Naive thymus-derived CD4-positive, alpha-beta T cell (primary cell): Measurements from ENCODE around the gene APC. TPM values are rescaled to one million over a fixed set of nuclear protein-coding genes. Genes with fewer than 3 reads are reported as not detected.

Experiments
- ATAC-seq: fragments of 150-1000 bp; cut with Tn5 transposase; 2 replicates; pipeline ENCODE4 v1.10.0; 2021; ENCODE audit warnings: mild to moderate bottlenecking, moderate library complexity
- CTCF ChIA-PET: fragments of 350-600 bp; sonication (Branson Sonifier 250); formaldehyde crosslinking; loops from one replicate; lab custom pipeline; 2021; ENCODE audit warnings: antibody characterized with exemption; lab: Charles Lee
- POLR2A ChIA-PET: fragments of 350-600 bp; sonication (Branson Sonifier 250); formaldehyde crosslinking; loops from one replicate; lab custom pipeline; 2021; ENCODE audit warnings: antibody characterized with exemption, inconsistent platforms; lab: Charles Lee
- DNase-seq, 9 donors: peaks; one replicate each; pipeline versions ENCODE4 v3.0.0 to v3.0.0-alpha.2; 2020 to 2022; ENCODE audit warnings: mixed read lengths in 1 of 9
- H3K27ac ChIP-seq: one replicate; pipeline ENCODE4 v1.7.0; 2013; ENCODE audit warnings: mild to moderate bottlenecking, low read depth, low read length, moderate library complexity
- H3K27me3 ChIP-seq, 2 donors: one replicate each; pipeline ENCODE4 v1.7.0; 2013; ENCODE audit warnings: low read length in 2 of 2, mild to moderate bottlenecking in 2 of 2, moderate library complexity in 2 of 2; ENCODE audit not compliant: control insufficient read depth in 2 of 2, insufficient read depth in 2 of 2
- H3K36me3 ChIP-seq, 3 experiments: 1 replicate in 2 of 3; 2 replicates in 1 of 3; pipeline ENCODE4 v1.7.0; 2013; ENCODE audit warnings: low read length in 3 of 3, mild to moderate bottlenecking in 3 of 3, moderate library complexity in 1 of 3; ENCODE audit not compliant: insufficient read depth in 3 of 3, control insufficient read depth in 2 of 3
- H3K4me1 ChIP-seq, 2 donors: one replicate each; pipeline ENCODE4 v1.7.0; 2013; ENCODE audit warnings: low read length in 2 of 2, mild to moderate bottlenecking in 2 of 2, moderate library complexity in 1 of 2; ENCODE audit not compliant: control insufficient read depth in 2 of 2, insufficient read depth in 2 of 2
- H3K4me3 ChIP-seq: 2 replicates; pipeline ENCODE4 v1.7.0; 2013; ENCODE audit warnings: mild to moderate bottlenecking, low read length
- H3K9me3 ChIP-seq, 3 experiments: 1 replicate in 2 of 3; 2 replicates in 1 of 3; pipeline ENCODE4 v1.7.0; 2013; ENCODE audit warnings: low read length in 3 of 3; ENCODE audit not compliant: control insufficient read depth in 2 of 3
- H3K27ac Mint-ChIP-seq, 9 donors: one replicate each; pipeline ENCODE4 v1.8.0; 2020 to 2022; ENCODE audit warnings: mixed read lengths in 9 of 9, mild to moderate bottlenecking in 8 of 9, moderate library complexity in 5 of 9, inconsistent platforms in 2 of 9
- H3K27me3 Mint-ChIP-seq, 5 donors: one replicate each; pipeline ENCODE4 v1.8.0; 2021 to 2022; ENCODE audit warnings: mixed read lengths in 5 of 5, mild to moderate bottlenecking in 1 of 5
- H3K36me3 Mint-ChIP-seq, 5 donors: one replicate each; pipeline ENCODE4 v1.8.0; 2020 to 2022; ENCODE audit warnings: mixed read lengths in 5 of 5, mild to moderate bottlenecking in 3 of 5, inconsistent platforms in 1 of 5
- H3K4me1 Mint-ChIP-seq, 7 donors: one replicate each; pipeline ENCODE4 v1.8.0; 2020 to 2022; ENCODE audit warnings: mixed read lengths in 7 of 7, mild to moderate bottlenecking in 3 of 7, inconsistent platforms in 1 of 7
- H3K4me3 Mint-ChIP-seq, 10 donors: one replicate each; pipeline ENCODE4 v1.8.0; 2020 to 2022; ENCODE audit warnings: mild to moderate bottlenecking in 10 of 10, mixed read lengths in 10 of 10, moderate library complexity in 6 of 10, inconsistent platforms in 2 of 10
- H3K9me3 Mint-ChIP-seq, 11 donors: one replicate each; pipeline ENCODE4 v1.8.0; 2020 to 2022; ENCODE audit warnings: mixed read lengths in 11 of 11, mild to moderate bottlenecking in 4 of 11, inconsistent platforms in 1 of 11, moderate library complexity in 1 of 11
- intact Hi-C, 2 donors: fragments of 100-400 bp; cut with micrococcal nuclease; formaldehyde crosslinking; loops; one replicate each; pipeline ENCODE4 v1.15.1; 2023
- polyA plus RNA-seq, 2 donors: library from polyadenylated mRNA; unstranded; fragments of 300-500 nt; fragmentation: Illumina TruSeq; gene quantifications; one replicate each; pipeline ENCODE4 v1.2.3, GENCODE V29; 2021
- total RNA-seq, 6 experiments: library from RNA in 5 of 6; stranded (reverse) in 5 of 6; gene quantifications; 1 replicate in 5 of 6; 2 replicates in 1 of 6; pipeline ENCODE4 v1.2.3 and lab custom pipeline; 2021 to 2026

The APC gene
- total and polyA plus RNA-seq, 7 experiments from 2014 or later: 18.8 to 53.2 (median 34.5) TPM

- no peak for ATAC-seq
- H3K36me3 ChIP-seq: peaks cover 0 to 12% (median 5%) of the 10 kb centered on the region in 3 experiments
- no peaks in the 10 kb centered on the region for H3K27me3 ChIP-seq
- no peak for DNase-seq
- Mint-ChIP-seq H3K4me3 (no peak overlapping the region), H3K27ac (peak overlapping the region in 8 of 9 donors; percentile 9 to 79 (median 56)), H3K9me3 (no peaks in the 10 kb centered on the region), H3K36me3 (peaks cover 2 to 17% (median 10%) of the 10 kb centered on the region in 5 donors), H3K4me1 (peaks cover 3 to 41% (median 25%) of the 10 kb centered on the region in 7 donors), H3K27me3 (no peaks in the 10 kb centered on the region)
- no peaks in the 10 kb centered on the region for H3K4me1 ChIP-seq
- H3K27ac ChIP-seq: no peak overlapping the region
- H3K9me3 ChIP-seq: no peaks in the 10 kb centered on the region
- POLR2A ChIA-PET: interaction anchor here (0.6 kb wide), 1 partner anchor 268 kb away, joined by 4 read pairs; no protein-coding TSS in a partner anchor
- CTCF ChIA-PET: interaction anchor here (0.6 kb wide), 3 partner anchors 32 to 333 kb away, joined by 3 to 4 read pairs (median 3); no protein-coding TSS in a partner anchor
- no peak overlapping the region for H3K4me3 ChIP-seq
- intact Hi-C loops: loop anchor here in 1 of 2 donors (5.0 kb wide), 3 partner anchors 48 to 338 kb away; partner anchors contain the start of genes EPB41L4A and REEP5
Observed at GRCh38 chr5:112755703-112756102, 18.0 kb downstream of the APC start.

- H3K9me3 ChIP-seq: no peaks in the 10 kb centered on the region
- H3K4me3 ChIP-seq: no peak overlapping the region
- no peaks in the 10 kb centered on the region for H3K9me3 Mint-ChIP-seq
- peaks cover 2 to 24% (median 10%) of the 10 kb centered on the region in 5 donors for H3K36me3 Mint-ChIP-seq
- H3K36me3 ChIP-seq: peaks cover 0 to 12% (median 5%) of the 10 kb centered on the region in 3 experiments
- CTCF ChIA-PET: interaction anchor here (0.6 to 4.3 kb wide), 18 partner anchors 10 to 1206 kb away, joined by 3 to 63 read pairs (median 4); no protein-coding TSS in a partner anchor
- H3K4me1 Mint-ChIP-seq: peaks cover 3 to 25% (median 18%) of the 10 kb centered on the region in 7 donors
- DNase-seq: peak in 7 of 9 donors; percentile 14 to 64 (median 52)
- H3K27ac Mint-ChIP-seq: peak overlapping the region in 5 of 9 donors; percentile 36 to 82 (median 58)
- no peaks in the 10 kb centered on the region for H3K27me3 Mint-ChIP-seq
- no peaks in the 10 kb centered on the region for H3K27me3 ChIP-seq
- H3K4me3 Mint-ChIP-seq: no peak overlapping the region
- intact Hi-C loops: loop anchor here (1.0 to 5.0 kb wide), 8 partner anchors 50 to 582 kb away; partner anchors contain the start of genes REEP5 (in 2 of the 2) and EPB41L4A (in 1 of the 2)
- POLR2A ChIA-PET: interaction anchor here (0.6 kb wide), 1 partner anchor 604 kb away, joined by 3 read pairs; no protein-coding TSS in a partner anchor
- no peak overlapping the region for H3K27ac ChIP-seq
- peak; percentile 88 for ATAC-seq
- no peaks in the 10 kb centered on the region for H3K4me1 ChIP-seq
Observed at GRCh38 chr5:112757468-112758208, 20.0 kb downstream of the APC start.

- intact Hi-C loops: loop anchor here in 1 of 2 donors (5.0 kb wide), 3 partner anchors 51 to 341 kb away; partner anchors contain the start of genes EPB41L4A and REEP5
- CTCF ChIA-PET: interaction anchor here (0.7 to 4.3 kb wide), 8 partner anchors 16 to 207 kb away, joined by 3 to 63 read pairs (median 4); no protein-coding TSS in a partner anchor
- Mint-ChIP-seq H3K9me3 (no peaks in the 10 kb centered on the region), H3K4me3 (no peak overlapping the region), H3K27me3 (no peaks in the 10 kb centered on the region), H3K36me3 (peaks cover 2 to 24% (median 10%) of the 10 kb centered on the region in 5 donors), H3K4me1 (peaks cover 2 to 16% (median 12%) of the 10 kb centered on the region in 7 donors), H3K27ac (no peak overlapping the region)
- Histone ChIP-seq H3K4me1 (no peaks in the 10 kb centered on the region), H3K27ac (no peak overlapping the region), H3K9me3 (no peaks in the 10 kb centered on the region), H3K27me3 (no peaks in the 10 kb centered on the region), H3K36me3 (peaks cover 0 to 12% (median 5%) of the 10 kb centered on the region in 3 experiments), H3K4me3 (no peak overlapping the region)
- ATAC-seq (no peak), DNase-seq (no peak)
- POLR2A ChIA-PET: no interaction called here
Observed at GRCh38 chr5:112758676-112759075, 21.0 kb downstream of the APC start.

GRCh38 chr5:112762113-112762810 lies 24.6 kb downstream of the APC start:
- peaks cover 0 to 10% (median 6%) of the 10 kb centered on the region in 7 donors for H3K4me1 Mint-ChIP-seq
- Histone ChIP-seq H3K27me3 (no peaks in the 10 kb centered on the region), H3K9me3 (no peaks in the 10 kb centered on the region), H3K27ac (no peak overlapping the region), H3K4me1 (no peaks in the 10 kb centered on the region), H3K36me3 (peaks cover 0 to 12% (median 5%) of the 10 kb centered on the region in 3 experiments), H3K4me3 (no peak overlapping the region)
- no peak for ATAC-seq
- intact Hi-C loops: no loop called here
- H3K9me3 Mint-ChIP-seq: no peaks in the 10 kb centered on the region
- H3K27ac Mint-ChIP-seq: no peak overlapping the region
- CTCF ChIA-PET: interaction anchor here (0.9 kb wide), 1 partner anchor 211 kb away, joined by 3 read pairs; no protein-coding TSS in a partner anchor
- no peaks in the 10 kb centered on the region for H3K27me3 Mint-ChIP-seq
- no peak overlapping the region for H3K4me3 Mint-ChIP-seq
- no peak for DNase-seq
- peaks cover 0 to 21% (median 14%) of the 10 kb centered on the region in 5 donors for H3K36me3 Mint-ChIP-seq
- POLR2A ChIA-PET: no interaction called here

GRCh38 chr5:112763165-112763564 lies 25.5 kb downstream of the APC start:
- ATAC-seq (no peak), DNase-seq (no peak)
- no peaks in the 10 kb centered on the region for H3K9me3 ChIP-seq
- no peaks in the 10 kb centered on the region for H3K27me3 Mint-ChIP-seq
- intact Hi-C loops: no loop called here
- no peak overlapping the region for H3K4me3 ChIP-seq
- CTCF ChIA-PET: interaction anchor here (0.6 to 1.4 kb wide), 4 partner anchors 55 to 212 kb away, joined by 3 to 5 read pairs (median 3); no protein-coding TSS in a partner anchor
- H3K4me3 Mint-ChIP-seq: no peak overlapping the region
- no peak overlapping the region for H3K27ac ChIP-seq
- no peaks in the 10 kb centered on the region for H3K27me3 ChIP-seq
- H3K9me3 Mint-ChIP-seq: no peaks in the 10 kb centered on the region
- POLR2A ChIA-PET: no interaction called here
- no peaks in the 10 kb centered on the region for H3K4me1 ChIP-seq
- H3K4me1 Mint-ChIP-seq: peaks cover 0 to 6% (median 0%) of the 10 kb centered on the region in 7 donors
- H3K36me3 Mint-ChIP-seq: peaks cover 0 to 20% (median 14%) of the 10 kb centered on the region in 5 donors
- H3K27ac Mint-ChIP-seq: no peak overlapping the region
- peaks cover 0 to 17% (median 5%) of the 10 kb centered on the region in 3 experiments for H3K36me3 ChIP-seq

- Mint-ChIP-seq H3K4me3 (no peak overlapping the region), H3K27me3 (no peaks in the 10 kb centered on the region), H3K36me3 (peaks cover 0 to 23% (median 6%) of the 10 kb centered on the region in 5 donors), H3K9me3 (no peaks in the 10 kb centered on the region), H3K4me1 (peaks cover 0 to 2% (median 0%) of the 10 kb centered on the region in 7 donors), H3K27ac (no peak overlapping the region)
- Histone ChIP-seq H3K4me3 (no peak overlapping the region), H3K27me3 (no peaks in the 10 kb centered on the region), H3K9me3 (no peaks in the 10 kb centered on the region), H3K27ac (no peak overlapping the region), H3K36me3 (peaks cover 0 to 15% (median 7%) of the 10 kb centered on the region in 3 experiments), H3K4me1 (no peaks in the 10 kb centered on the region)
- ATAC-seq (no peak), DNase-seq (no peak)
- CTCF ChIA-PET: interaction anchor here (0.6 kb wide), 1 partner anchor 532 kb away, joined by 3 read pairs; no protein-coding TSS in a partner anchor
- intact Hi-C loops: no loop called here
- POLR2A ChIA-PET: no interaction called here
Observed at GRCh38 chr5:112772124-112772523, 34.4 kb downstream of the APC start.
